Prostate gland (tissue), 2 donors: ENCODE data around the gene EML3.

Experiments
- CTCF ChIP-seq, 4 experiments: fragments of 200-600 bp in 2 of 4; fragments of 450-650 bp in 2 of 4; sonication (generic) in 2 of 4; IDR thresholded peaks; 1 replicate in 3 of 4; 2 replicates in 1 of 4; pipeline ENCODE4 v1.5.1; 2016 to 2019; ENCODE audit warnings: antibody characterized with exemption in 4 of 4, mild to moderate bottlenecking in 2 of 4, moderate library complexity in 2 of 4
- POLR2A ChIP-seq: fragments of 450-650 bp; IDR thresholded peaks from one replicate; pipeline ENCODE4 v1.6.1; 2016; ENCODE audit warnings: antibody characterized with exemption, mild to moderate bottlenecking

GRCh38 chr11:62592146-62592815, 20.3 kb downstream of the EML3 start:
- TF ChIP-seq POLR2A = no peak
- no peak for TF ChIP-seq CTCF (IDR thresholded peaks at IDR 0.05)
